Fibroblast of upper back skin (primary cell): Measurements from ENCODE around the gene ESYT2.
"Not testable (repeated sequence)": the region's sequence is repeated elsewhere in the genome, so short reads cannot be mapped to it uniquely, and the experiment has no call there.

Source experiments
- DNase-seq: peaks from one replicate; pipeline ENCODE4 v3.0.0-alpha.2; 2013

The ESYT2 gene

GRCh38 chr7:158854681-158855081, 25.4 kb upstream of the ESYT2 start:
- no peak for DNase-seq

- no peak for DNase-seq
These were observed 21.3 kb upstream of the ESYT2 start for GRCh38 chr7:158850545-158851102.

GRCh38 chr7:158849768-158850544, 20.6 kb upstream of the ESYT2 start:
- DNase-seq: no peak

GRCh38 chr7:158849442-158849767, 20.1 kb upstream of the ESYT2 start:
- no peak for DNase-seq

- DNase-seq: peak; percentile 62
These were observed 18.1 kb upstream of the ESYT2 start for GRCh38 chr7:158847451-158847866.

GRCh38 chr7:158846304-158846703, 17.0 kb upstream of the ESYT2 start:
- DNase-seq: no peak

GRCh38 chr7:158843771-158844170, 14.5 kb upstream of the ESYT2 start:
- DNase-seq: no peak

- DNase-seq: no peak
These were observed 13.2 kb upstream of the ESYT2 start for GRCh38 chr7:158842486-158842885.

GRCh38 chr7:158840604-158841003, 11.3 kb upstream of the ESYT2 start:
- DNase-seq: no peak

- not testable (repeated sequence) for DNase-seq
These were observed 9.9 kb upstream of the ESYT2 start for GRCh38 chr7:158839177-158839576.

- no peak for DNase-seq
These were observed 8.7 kb upstream of the ESYT2 start for GRCh38 chr7:158837790-158838637.

GRCh38 chr7:158836692-158837091, 7.4 kb upstream of the ESYT2 start:
- DNase-seq: no peak

- no peak for DNase-seq
These were observed 5.8 kb upstream of the ESYT2 start for GRCh38 chr7:158834878-158835784.

- DNase-seq: no peak
These were observed 3.7 kb upstream of the ESYT2 start for GRCh38 chr7:158832994-158833393.

GRCh38 chr7:158831738-158832091, 2.4 kb upstream of the ESYT2 start:
- no peak for DNase-seq

GRCh38 chr7:158830211-158830723, 958 bp upstream of the ESYT2 start:
- DNase-seq: no peak

GRCh38 chr7:158829021-158829341, 328 bp downstream of the ESYT2 start:
- DNase-seq: peak; percentile 66

- peak; percentile 9 for DNase-seq
These were observed 932 bp downstream of the ESYT2 start for GRCh38 chr7:158828133-158829020.

GRCh38 chr7:158827411-158828132, 1.7 kb downstream of the ESYT2 start:
- DNase-seq: peak; percentile 13

- no peak for DNase-seq
These were observed 3.5 kb downstream of the ESYT2 start for GRCh38 chr7:158825628-158826289.

- no peak for DNase-seq
These were observed 5.3 kb downstream of the ESYT2 start for GRCh38 chr7:158824028-158824427.
